Kidney (tissue), 14 donors: ENCODE measurements around the gene DLG4. TPM values are rescaled to one million over a fixed set of nuclear protein-coding genes. Genes with fewer than 3 reads are reported as not detected.

ENCODE experiments used
- DNase-seq, 5 donors: peaks; one replicate each; pipeline ENCODE4 v3.0.0-alpha.2; 2013 to 2020
- FAIRE-seq: peaks from 2 replicates; lab custom pipeline; 2012; peaks lifted over from hg19 to GRCh38; lab: Jason Lieb, UNC
- H3K27ac ChIP-seq, 2 donors: one replicate each; pipeline ENCODE4 v1.7.0; 2013; ENCODE audit warnings: low read depth in 2 of 2, low read length in 2 of 2, inconsistent platforms in 1 of 2
- H3K27me3 ChIP-seq: one replicate; pipeline ENCODE4 v1.7.1; 2013; ENCODE audit warnings: low read length, inconsistent platforms; ENCODE audit not compliant: control insufficient read depth, insufficient read depth
- H3K36me3 ChIP-seq, 3 donors: one replicate each; pipeline versions ENCODE4 v1.7.0 to v1.7.1; 2013; ENCODE audit warnings: low read length in 3 of 3, control low read depth in 1 of 3, inconsistent platforms in 1 of 3; ENCODE audit not compliant: insufficient read depth in 3 of 3, control insufficient read depth in 2 of 3
- H3K4me1 ChIP-seq, 3 donors: one replicate each; pipeline versions ENCODE4 v1.7.0 to v1.7.1; 2013; ENCODE audit warnings: low read length in 3 of 3, inconsistent platforms in 1 of 3, low read depth in 1 of 3; ENCODE audit not compliant: control insufficient read depth in 2 of 3, insufficient read depth in 2 of 3
- H3K4me3 ChIP-seq, 3 donors: one replicate each; pipeline versions ENCODE4 v1.7.0 to v1.8.1; 2013; ENCODE audit warnings: low read length in 3 of 3, control low read depth in 1 of 3, inconsistent platforms in 1 of 3
- H3K9ac ChIP-seq, 3 donors: one replicate each; pipeline versions ENCODE4 v1.7.0 to v1.7.1; 2013; ENCODE audit warnings: low read length in 3 of 3, control low read depth in 1 of 3, inconsistent platforms in 1 of 3
- H3K9me3 ChIP-seq, 3 donors: one replicate each; pipeline versions ENCODE4 v1.7.0 to v1.7.1; 2013; ENCODE audit warnings: low read length in 3 of 3, control low read depth in 1 of 3, inconsistent platforms in 1 of 3; ENCODE audit not compliant: control insufficient read depth in 2 of 3, insufficient read depth in 1 of 3
- intact Hi-C: fragments of 100-400 bp; cut with DNase I; formaldehyde crosslinking; loops from one replicate; pipeline ENCODE4 v1.11.1; 2022
- polyA plus RNA-seq: library from polyadenylated mRNA; stranded (reverse); fragments of 350-450 nt; fragmentation: Illumina TruSeq; extraction: RNeasy Lipid Tissue Mini Kit (QIAGEN cat#74804); gene quantifications from one replicate; pipeline ENCODE4 v1.2.3, GENCODE V29; 2014; ENCODE audit warnings: low read depth, low replicate concordance; ENCODE audit not compliant: insufficient read depth
- total RNA-seq: library from RNA; stranded (reverse); fragmentation: NEBNext Ultra II Directional; extraction: Animal tissue kit (Norgen Biotek cat#: 25700); gene quantifications from one replicate; pipeline ENCODE4 v1.2.1, GENCODE V29; 2021
- TF ChIP-seq, protein P1 (sequence below): IDR thresholded peaks from 3 replicates; pipeline ENCODE4 v1.5.1; 2012; ENCODE audit warnings: mild to moderate bottlenecking, moderate library complexity, borderline replicate concordance; ENCODE audit not compliant: insufficient read depth; ENCODE audit errors: extremely low read depth
- donor health status: control.
- donor health status: control.
- donor health status: control.
- donor health status: control.
- donor health status: control.
- donor health status: DM: yes; HTN: yes; CAD: no.
- donor health status: Normal renal cell carcinoma (clear cell type).

DLG4 gene
- total and polyA plus RNA-seq, 2 donors from 2014 or later = 6.6 to 18.9 TPM

DNA sequence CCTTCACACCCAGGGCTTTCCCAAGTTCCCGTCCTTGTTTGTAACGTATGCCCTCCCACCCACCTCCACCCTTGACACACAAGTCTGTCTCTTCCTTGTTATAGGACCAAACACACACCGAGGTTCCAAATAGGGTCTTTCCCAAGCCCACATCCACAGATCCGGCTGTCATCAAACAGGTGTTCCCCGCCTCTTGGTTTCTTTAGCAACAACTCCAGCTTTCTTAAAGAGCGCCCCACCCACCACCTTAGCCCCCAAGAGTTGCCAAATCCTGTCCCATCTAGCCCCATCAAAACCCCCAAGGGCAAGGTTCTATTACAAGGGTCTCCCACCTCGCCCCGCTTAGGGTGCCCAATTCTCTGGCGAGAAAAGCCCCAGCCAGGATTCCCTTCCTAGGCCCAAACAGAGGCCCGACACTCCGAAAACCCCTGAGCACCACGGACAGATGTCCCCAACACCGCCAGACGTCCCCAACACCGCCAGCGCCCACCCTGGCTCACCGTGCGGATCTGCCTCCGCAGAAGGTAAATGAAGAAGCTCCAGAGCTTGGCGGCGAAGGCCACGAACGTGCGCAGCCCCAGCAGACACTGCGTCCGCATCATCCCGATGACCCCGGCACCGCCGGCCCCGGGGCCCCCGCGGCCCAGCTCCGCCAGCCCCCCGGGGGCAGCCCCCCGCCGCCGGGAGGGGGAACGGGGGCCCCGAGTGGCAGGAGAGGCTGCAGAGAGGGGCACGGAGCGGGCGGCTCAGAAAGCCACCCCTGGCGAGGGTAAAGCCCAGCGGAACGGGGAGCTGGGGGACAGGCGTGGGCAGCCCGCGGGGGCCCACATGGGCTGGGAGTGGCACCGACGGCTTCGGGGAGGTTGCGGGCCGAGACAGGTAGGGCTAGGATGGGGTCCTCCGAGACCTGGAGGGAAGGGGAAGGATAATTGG is 31.3 kb upstream of the DLG4 start:
- Histone ChIP-seq H3K4me1 (peaks cover 5 to 25% (median 19%) of the 10 kb centered on the region in 3 donors), H3K9me3 (no peaks in the 10 kb centered on the region), H3K27ac (peak overlapping the region; percentile 99 to 100), H3K27me3 (no peaks in the 10 kb centered on the region), H3K4me3 (peak overlapping the region; percentile 62 to 86 (median 73)), H3K36me3 (peaks cover 3 to 21% (median 10%) of the 10 kb centered on the region in 3 donors), H3K9ac (peak overlapping the region; percentile 57 to 97 (median 91))
- DNase-seq (peak in 2 of 5 donors; percentile 35 to 72), FAIRE-seq (no peak)
- TF ChIP-seq, protein P1, sequence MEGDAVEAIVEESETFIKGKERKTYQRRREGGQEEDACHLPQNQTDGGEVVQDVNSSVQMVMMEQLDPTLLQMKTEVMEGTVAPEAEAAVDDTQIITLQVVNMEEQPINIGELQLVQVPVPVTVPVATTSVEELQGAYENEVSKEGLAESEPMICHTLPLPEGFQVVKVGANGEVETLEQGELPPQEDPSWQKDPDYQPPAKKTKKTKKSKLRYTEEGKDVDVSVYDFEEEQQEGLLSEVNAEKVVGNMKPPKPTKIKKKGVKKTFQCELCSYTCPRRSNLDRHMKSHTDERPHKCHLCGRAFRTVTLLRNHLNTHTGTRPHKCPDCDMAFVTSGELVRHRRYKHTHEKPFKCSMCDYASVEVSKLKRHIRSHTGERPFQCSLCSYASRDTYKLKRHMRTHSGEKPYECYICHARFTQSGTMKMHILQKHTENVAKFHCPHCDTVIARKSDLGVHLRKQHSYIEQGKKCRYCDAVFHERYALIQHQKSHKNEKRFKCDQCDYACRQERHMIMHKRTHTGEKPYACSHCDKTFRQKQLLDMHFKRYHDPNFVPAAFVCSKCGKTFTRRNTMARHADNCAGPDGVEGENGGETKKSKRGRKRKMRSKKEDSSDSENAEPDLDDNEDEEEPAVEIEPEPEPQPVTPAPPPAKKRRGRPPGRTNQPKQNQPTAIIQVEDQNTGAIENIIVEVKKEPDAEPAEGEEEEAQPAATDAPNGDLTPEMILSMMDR = no peak
- intact Hi-C loops = no loop called here

DNA sequence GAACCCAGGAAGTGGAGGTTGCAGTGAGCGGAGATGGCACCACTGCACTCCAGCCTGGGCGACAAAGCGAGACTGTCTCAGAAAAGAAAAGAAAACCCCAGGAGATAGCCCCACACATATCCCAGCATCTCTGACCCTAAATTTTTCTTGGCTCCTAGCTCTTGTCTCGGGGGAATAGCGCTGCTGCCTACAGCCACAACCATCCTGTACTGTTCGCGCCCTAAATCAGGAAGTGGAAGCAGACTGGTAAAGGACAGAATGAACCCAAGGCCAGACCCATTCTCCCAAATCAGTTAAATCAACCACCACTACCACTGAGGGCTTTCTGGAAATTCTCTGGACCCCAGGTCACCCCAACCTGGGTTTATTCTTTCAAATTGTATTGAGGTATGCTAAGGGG is 30.2 kb upstream of the DLG4 start:
- DNase-seq (no peak), FAIRE-seq (no peak)
- intact Hi-C loops = no loop called here
- H3K27ac ChIP-seq = no peak overlapping the region
- peak overlapping the region; percentile 62 to 86 (median 73) for H3K4me3 ChIP-seq
- no peaks in the 10 kb centered on the region for H3K27me3 ChIP-seq
- H3K36me3 ChIP-seq = peaks cover 7 to 22% (median 13%) of the 10 kb centered on the region in 3 donors
- TF ChIP-seq, protein P1 = no peak
- peaks cover 5 to 25% (median 19%) of the 10 kb centered on the region in 3 donors for H3K4me1 ChIP-seq
- peak overlapping the region in 2 of 3 donors; percentile 91 to 97 for H3K9ac ChIP-seq
- H3K9me3 ChIP-seq = no peaks in the 10 kb centered on the region

DNA sequence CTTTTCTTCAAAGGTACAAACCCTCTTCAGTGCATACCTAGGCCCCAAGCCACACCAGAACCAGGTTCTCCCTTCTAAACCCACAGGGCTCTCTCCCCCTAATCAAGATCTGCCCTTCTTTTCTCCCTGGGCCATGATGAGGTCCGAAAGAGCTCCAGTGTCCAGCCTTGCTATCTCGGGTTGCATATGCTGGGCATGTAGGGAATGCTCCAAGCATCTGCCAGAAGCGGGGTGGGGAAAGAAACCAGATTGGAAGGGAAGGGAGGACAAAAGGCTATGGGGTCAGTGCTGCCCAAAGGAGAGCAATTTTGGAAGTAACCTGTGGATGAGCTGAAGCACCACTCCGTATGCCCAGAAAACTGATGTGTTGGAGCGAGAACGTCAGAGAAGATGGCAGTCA is 29.6 kb upstream of the DLG4 start:
- no peak for FAIRE-seq
- DNase-seq = no peak
- H3K27ac ChIP-seq = no peak overlapping the region
- TF ChIP-seq, protein P1 = no peak
- peaks cover 7 to 16% (median 16%) of the 10 kb centered on the region in 3 donors for H3K36me3 ChIP-seq
- H3K9me3 ChIP-seq = no peaks in the 10 kb centered on the region
- intact Hi-C loops = no loop called here
- H3K4me1 ChIP-seq = peaks cover 5 to 25% (median 19%) of the 10 kb centered on the region in 3 donors
- H3K4me3 ChIP-seq = no peak overlapping the region
- H3K27me3 ChIP-seq = no peaks in the 10 kb centered on the region
- H3K9ac ChIP-seq = no peak overlapping the region
